Dedifferentiated amniotic fluid mesenchymal stem cell (primary cell): ENCODE data around the gene AUH.

Source experiments
- DNase-seq: peaks from one replicate; pipeline ENCODE4 v3.0.0-alpha.2; 2016; ENCODE audit errors: extremely low spot score

The AUH gene

DNA sequence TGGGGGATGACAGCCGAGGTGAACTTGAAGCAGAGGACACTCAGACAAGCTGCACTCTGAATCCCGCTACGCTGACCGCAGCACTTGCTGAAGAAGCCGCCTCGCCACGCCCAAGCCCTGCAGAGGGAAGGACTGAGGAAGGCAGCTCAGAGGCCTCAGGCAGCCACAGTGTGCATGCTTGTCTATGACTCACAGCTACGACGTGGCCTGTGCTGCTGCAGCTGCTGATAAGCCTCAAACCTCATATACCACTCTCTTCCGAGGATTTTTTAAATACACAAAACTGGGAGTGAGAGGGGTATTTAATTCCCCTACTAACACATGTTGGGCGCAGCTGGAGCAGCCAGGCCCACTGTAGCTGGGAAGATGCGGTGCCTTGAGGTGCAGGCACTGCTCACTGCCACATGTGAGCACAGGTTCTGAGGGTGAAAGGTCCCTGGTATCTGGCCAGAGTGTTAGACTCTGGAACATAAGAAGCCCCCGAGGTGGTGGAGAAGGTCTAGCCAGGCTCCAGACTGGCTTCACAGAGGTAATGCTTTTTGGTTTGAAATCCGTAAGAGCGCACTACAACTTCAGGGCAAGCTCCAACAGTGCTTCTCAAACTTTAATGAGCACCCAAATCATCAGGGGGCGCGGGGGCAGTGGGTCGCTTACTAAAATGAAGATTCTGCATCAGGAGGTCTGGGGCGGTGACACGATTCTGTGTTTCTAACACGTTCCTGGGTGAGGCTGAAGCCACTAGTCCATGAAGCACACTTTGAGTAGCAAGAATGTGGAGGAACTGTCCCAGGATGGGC is 196.8 kb downstream of the AUH start:
- peak; percentile 93 for DNase-seq
